HUES64 (cell line): ENCODE data around the gene PFDN5.

ENCODE experiments used
- H3K27ac ChIP-seq: 2 replicates; pipeline ENCODE4 v1.7.0; 2013; ENCODE audit warnings: low read depth, low read length, inconsistent platforms
- H3K27me3 ChIP-seq: 2 replicates; pipeline ENCODE4 v1.6.1; 2013; ENCODE audit warnings: mild to moderate bottlenecking, low read length; ENCODE audit not compliant: insufficient read depth
- H3K36me3 ChIP-seq: 2 replicates; pipeline ENCODE4 v1.6.1; 2013; ENCODE audit warnings: mild to moderate bottlenecking, low read length; ENCODE audit not compliant: insufficient read depth
- H3K4me1 ChIP-seq: 2 replicates; pipeline ENCODE4 v1.6.1; 2013; ENCODE audit warnings: mild to moderate bottlenecking, low read length, moderate library complexity; ENCODE audit not compliant: insufficient read depth
- H3K4me3 ChIP-seq: 2 replicates; pipeline ENCODE4 v1.5.1; 2013; ENCODE audit warnings: mild to moderate bottlenecking, low read length, moderate library complexity
- H3K9ac ChIP-seq: 2 replicates; pipeline ENCODE4 v1.6.1; 2013; ENCODE audit warnings: mild to moderate bottlenecking, low read depth, low read length
- H3K9me3 ChIP-seq: 2 replicates; pipeline ENCODE4 v1.6.1; 2013; ENCODE audit warnings: low read depth, low read length; ENCODE audit not compliant: insufficient read depth
- WGBS: fragments of 150-250, 120-280 bp; methylation state at CpG from one replicate; pipeline ENCODE4 v1.1.7; 2013; ENCODE audit warnings: missing lambda C conversion rate; 5-methylcytosine and 5-hydroxymethylcytosine counted together

The PFDN5 gene

DNA sequence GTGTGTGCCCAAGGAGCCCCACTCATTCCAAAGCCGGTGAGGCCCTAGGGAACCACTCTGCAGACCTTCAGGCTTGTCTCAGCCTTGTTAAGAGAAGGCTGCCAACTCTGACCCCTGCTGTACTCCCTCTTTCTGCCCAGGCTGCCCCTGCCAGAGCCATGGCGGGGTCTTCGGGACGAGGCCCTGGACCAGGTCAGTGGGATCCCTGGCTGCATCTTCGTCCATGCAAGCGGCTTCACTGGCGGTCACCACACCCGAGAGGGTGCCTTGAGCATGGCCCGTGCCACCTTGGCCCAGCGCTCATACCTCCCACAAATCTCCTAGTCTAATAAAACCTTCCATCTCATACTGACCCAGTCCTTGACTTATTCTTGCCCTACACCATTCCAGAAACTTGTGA lies 11.5 kb downstream of the PFDN5 start:
- Histone ChIP-seq H3K36me3 (peaks cover 68% of the 10 kb centered on the region), H3K9ac (no peak overlapping the region), H3K4me1 (no peaks in the 10 kb centered on the region), H3K4me3 (no peak overlapping the region), H3K27me3 (no peaks in the 10 kb centered on the region), H3K27ac (no peak overlapping the region), H3K9me3 (no peaks in the 10 kb centered on the region)
- WGBS, result 95% methylated on average over 10 of the region's 10 CpGs

GRCh38 chr12:53308276-53308675 lies 12.9 kb downstream of the PFDN5 start:
- H3K4me1 ChIP-seq, result no peaks in the 10 kb centered on the region
- H3K27me3 ChIP-seq, result no peaks in the 10 kb centered on the region
- 92% methylated on average over 4 of the region's 4 CpGs for WGBS
- H3K9ac ChIP-seq, result no peak overlapping the region
- no peaks in the 10 kb centered on the region for H3K9me3 ChIP-seq
- H3K4me3 ChIP-seq, result no peak overlapping the region
- peaks cover 54% of the 10 kb centered on the region for H3K36me3 ChIP-seq
- H3K27ac ChIP-seq, result no peak overlapping the region

GRCh38 chr12:53313996-53314395 lies 18.7 kb downstream of the PFDN5 start:
- Histone ChIP-seq H3K4me1 (no peaks in the 10 kb centered on the region), H3K9ac (no peak overlapping the region), H3K4me3 (no peak overlapping the region), H3K27me3 (no peaks in the 10 kb centered on the region), H3K27ac (no peak overlapping the region), H3K9me3 (no peaks in the 10 kb centered on the region), H3K36me3 (peaks cover 50% of the 10 kb centered on the region)
- 98% methylated on average over 2 of the region's 3 CpGs for WGBS

DNA sequence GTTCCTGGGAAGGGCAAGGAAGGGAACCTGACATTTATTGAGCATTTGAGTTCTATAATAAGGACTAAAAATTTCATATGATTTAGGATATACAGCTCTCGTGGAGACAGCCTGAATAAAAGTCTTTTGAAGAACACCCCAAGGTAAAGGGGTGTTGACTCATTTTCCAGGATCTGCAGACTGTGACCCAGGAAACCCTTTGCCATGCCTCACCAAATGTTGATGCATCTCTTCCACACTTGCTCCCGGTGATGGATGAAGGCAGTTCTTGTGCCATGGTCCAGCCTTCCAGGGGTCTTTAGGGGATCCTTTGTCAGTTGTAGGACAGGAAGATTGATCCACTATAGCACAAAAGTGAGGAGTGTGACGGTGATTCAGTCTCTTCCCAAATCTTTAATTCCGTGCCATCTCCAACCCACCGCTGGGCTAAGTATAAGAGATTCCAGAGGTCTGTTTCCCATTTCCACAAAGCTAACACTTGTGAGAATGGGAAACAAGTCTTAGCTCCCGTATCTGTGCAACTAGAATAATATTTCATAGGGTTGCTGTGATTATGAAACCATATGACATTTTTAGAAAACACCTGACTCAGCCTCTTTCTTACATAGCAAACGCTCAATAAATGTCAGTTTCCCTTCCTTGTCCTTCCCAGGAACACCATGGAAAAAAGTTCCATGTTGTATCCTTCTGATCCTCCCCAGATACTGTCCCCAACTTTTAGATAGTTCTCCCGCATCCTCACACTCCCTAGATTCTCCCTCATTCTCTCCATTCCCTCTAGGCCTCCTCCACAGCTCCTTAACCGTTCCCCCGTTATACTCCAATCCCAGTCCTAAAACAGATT lies 25.2 kb downstream of the PFDN5 start:
- H3K4me3 ChIP-seq, result peak overlapping the region; percentile 79
- peaks cover 28% of the 10 kb centered on the region for H3K36me3 ChIP-seq
- no peaks in the 10 kb centered on the region for H3K9me3 ChIP-seq
- H3K4me1 ChIP-seq, result peaks cover 12% of the 10 kb centered on the region; the same call in 1 of the 2 replicates
- H3K27me3 ChIP-seq, result peaks cover 22% of the 10 kb centered on the region
- 63% methylated on average over 9 of the region's 10 CpGs for WGBS
- H3K27ac ChIP-seq, result no peak overlapping the region
- peak overlapping the region; percentile 91; the same call in 1 of the 2 replicates for H3K9ac ChIP-seq

DNA sequence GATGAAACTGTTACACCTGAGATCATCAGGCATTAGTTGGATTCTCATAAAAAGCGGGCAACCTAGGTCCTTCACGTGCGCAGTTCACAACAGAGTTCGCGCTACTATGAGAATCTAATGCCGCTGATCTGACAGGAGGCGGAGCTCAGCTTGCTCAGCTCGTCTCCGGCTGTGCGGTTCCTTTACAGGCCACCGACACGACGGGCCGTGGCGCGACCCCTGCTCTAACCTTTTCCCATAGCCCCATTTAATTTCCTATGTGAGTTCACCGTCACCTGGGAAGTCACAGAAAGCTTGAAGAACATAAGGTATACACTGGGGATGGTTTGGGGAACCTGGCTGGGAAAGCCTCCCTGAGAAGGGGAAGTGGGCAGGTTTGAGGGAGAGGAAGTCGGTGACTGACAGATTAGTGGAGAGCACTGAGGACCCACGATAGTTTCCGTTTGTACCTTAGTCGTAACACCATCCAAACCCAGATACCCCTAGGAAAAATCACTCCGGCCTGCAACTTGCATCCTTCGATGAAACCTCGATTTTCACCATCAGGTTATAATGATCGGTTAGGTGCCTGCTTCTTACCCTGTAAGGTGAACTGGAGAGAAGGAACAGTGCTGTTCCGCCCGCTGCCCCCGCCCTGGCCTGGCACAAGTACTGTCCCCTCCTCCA lies 28.9 kb downstream of the PFDN5 start:
- H3K4me1 ChIP-seq, result peaks cover 24% of the 10 kb centered on the region
- H3K9ac ChIP-seq, result peak overlapping the region; percentile 12; the same call in 1 of the 2 replicates
- 11% methylated on average over 28 of the region's 28 CpGs for WGBS
- peaks cover 59% of the 10 kb centered on the region for H3K27me3 ChIP-seq
- H3K4me3 ChIP-seq, result peak overlapping the region; percentile 62
- no peaks in the 10 kb centered on the region for H3K9me3 ChIP-seq
- no peak overlapping the region for H3K27ac ChIP-seq
- peaks cover 5% of the 10 kb centered on the region for H3K36me3 ChIP-seq

DNA sequence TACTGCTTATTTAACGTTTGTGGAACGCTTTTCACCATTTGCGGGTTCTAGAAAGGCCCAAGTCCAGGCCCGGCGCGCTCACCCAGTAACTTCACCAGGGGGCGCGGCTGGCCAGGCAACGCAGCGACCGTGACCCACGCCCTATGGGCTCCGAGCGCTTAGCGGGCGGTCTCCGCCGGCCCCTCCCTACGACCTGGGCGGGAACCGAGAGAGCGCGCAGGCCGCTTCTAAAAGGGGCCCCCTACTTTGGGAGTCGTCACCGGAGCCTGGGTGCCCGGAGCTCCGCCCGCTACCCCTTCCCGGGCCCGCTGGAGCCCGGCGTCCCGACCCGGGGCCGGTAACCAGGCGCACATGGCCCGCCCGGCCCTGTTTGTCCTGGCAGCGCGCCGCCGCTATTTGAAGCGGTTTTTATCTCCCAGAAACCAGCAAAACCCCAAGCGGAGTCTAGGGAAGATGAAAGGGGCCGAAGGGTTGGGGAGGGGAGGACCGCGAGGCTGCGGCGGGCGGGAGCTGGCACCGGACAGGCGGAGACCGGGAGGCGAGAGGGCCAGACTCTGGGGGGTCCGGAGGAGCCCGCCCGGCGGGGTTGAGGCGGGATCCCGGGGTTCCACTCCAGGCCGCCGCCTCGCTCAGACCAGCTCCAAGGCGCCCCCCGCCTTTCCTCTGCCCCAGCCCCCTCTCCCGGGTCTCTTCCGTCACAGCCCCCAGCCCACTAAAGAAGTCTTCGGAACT lies 29.6 kb downstream of the PFDN5 start:
- peak overlapping the region; percentile 83 for H3K27ac ChIP-seq
- H3K36me3 ChIP-seq, result peaks cover 3% of the 10 kb centered on the region; the same call in 1 of the 2 replicates
- peaks cover 61% of the 10 kb centered on the region for H3K27me3 ChIP-seq
- H3K9ac ChIP-seq, result peak overlapping the region; percentile 74
- H3K9me3 ChIP-seq, result no peaks in the 10 kb centered on the region
- H3K4me1 ChIP-seq, result peaks cover 24% of the 10 kb centered on the region
- H3K4me3 ChIP-seq, result peak overlapping the region; percentile 62
- WGBS, result under 1% methylated on average over 69 of the region's 69 CpGs

GRCh38 chr12:53325511-53326061 lies 30.2 kb downstream of the PFDN5 start:
- peak overlapping the region; percentile 74 for H3K9ac ChIP-seq

GRCh38 chr12:53326460-53327185 lies 31.3 kb downstream of the PFDN5 start:
- Histone ChIP-seq H3K4me1 (peaks cover 24% of the 10 kb centered on the region), H3K9me3 (no peaks in the 10 kb centered on the region), H3K36me3 (no peaks in the 10 kb centered on the region), H3K27ac (no peak overlapping the region), H3K27me3 (peaks cover 61% of the 10 kb centered on the region), H3K4me3 (no peak overlapping the region; the same call in 1 of the 2 replicates), H3K9ac (no peak overlapping the region)
- WGBS, result 62% methylated on average over 8 of the region's 8 CpGs

More at GRCh38 chr12:53325511-53326061, 30.2 kb downstream of the PFDN5 start:
- peak overlapping the region; percentile 62 for H3K4me3 ChIP-seq
- peaks cover 24% of the 10 kb centered on the region for H3K4me1 ChIP-seq
- no peaks in the 10 kb centered on the region for H3K36me3 ChIP-seq
- peak overlapping the region; percentile 83; the same call in 1 of the 2 replicates for H3K27ac ChIP-seq
- WGBS, result under 1% methylated on average over 50 of the region's 50 CpGs
- H3K27me3 ChIP-seq, result peaks cover 61% of the 10 kb centered on the region
- H3K9me3 ChIP-seq, result no peaks in the 10 kb centered on the region

DNA sequence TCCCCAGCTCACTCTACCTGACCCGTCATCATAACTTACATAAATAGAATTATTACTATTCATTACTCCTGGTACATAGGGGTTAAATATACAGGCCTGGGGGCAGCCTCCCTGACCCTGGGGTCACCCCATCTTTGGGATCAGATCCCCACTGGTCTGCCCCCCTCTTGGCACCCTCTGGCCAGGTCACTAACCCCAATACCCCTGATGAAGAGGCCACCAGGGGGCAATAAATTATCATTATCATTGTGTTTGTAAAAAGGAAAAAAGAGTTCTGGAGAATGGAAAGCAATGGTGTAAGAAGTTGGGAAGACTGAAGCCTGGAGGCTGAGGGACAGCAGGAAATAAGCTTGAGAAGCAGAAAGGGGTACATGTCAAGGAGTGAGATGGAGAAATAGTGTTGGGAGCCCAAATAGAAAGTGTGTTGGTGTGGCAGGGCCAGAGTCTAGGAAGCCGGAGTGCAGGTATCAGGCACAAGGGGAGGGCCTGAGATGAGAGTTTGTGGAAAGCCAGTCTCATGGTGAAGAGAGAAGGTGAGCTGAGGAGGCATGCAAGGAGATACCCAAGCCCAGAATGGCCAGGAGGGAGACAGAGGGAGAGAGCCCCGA lies 32.2 kb downstream of the PFDN5 start:
- no peaks in the 10 kb centered on the region for H3K9me3 ChIP-seq
- H3K4me1 ChIP-seq, result peaks cover 20% of the 10 kb centered on the region
- H3K27ac ChIP-seq, result no peak overlapping the region
- H3K9ac ChIP-seq, result no peak overlapping the region
- H3K36me3 ChIP-seq, result no peaks in the 10 kb centered on the region
- H3K27me3 ChIP-seq, result peaks cover 60% of the 10 kb centered on the region
- 67% methylated on average over 3 of the region's 3 CpGs for WGBS
- no peak overlapping the region for H3K4me3 ChIP-seq

- Histone ChIP-seq H3K9me3 (no peaks in the 10 kb centered on the region), H3K27ac (no peak overlapping the region), H3K4me1 (peaks cover 20% of the 10 kb centered on the region), H3K27me3 (peaks cover 55% of the 10 kb centered on the region), H3K36me3 (no peaks in the 10 kb centered on the region), H3K9ac (no peak overlapping the region), H3K4me3 (no peak overlapping the region)
- 56% methylated on average over 16 of the region's 16 CpGs for WGBS
Measured at GRCh38 chr12:53328043-53328435, 32.7 kb downstream of the PFDN5 start.
